GM12878 (cell line): ENCODE measurements around the gene IL5.

Source experiments
- CTCF ChIP-seq, 3 experiments: IDR thresholded peaks in 2 of 3; conservative IDR thresholded peaks in 1 of 3; 2 replicates each; pipeline ENCODE4 v1.5.1; 2011; ENCODE audit warnings: low read depth in 3 of 3, low read length in 3 of 3, mild to moderate bottlenecking in 3 of 3, control low read depth in 2 of 3, moderate library complexity in 2 of 3, inconsistent platforms in 1 of 3, mixed read lengths in 1 of 3; ENCODE audit not compliant: control insufficient read depth in 2 of 3, insufficient read depth in 1 of 3; ENCODE audit errors: extremely low read depth in 1 of 3
- EZH2 ChIP-seq: IDR thresholded peaks from 2 replicates; pipeline ENCODE4 v1.6.1; 2012; ENCODE audit warnings: low read depth, mild to moderate bottlenecking, control low read depth, inconsistent platforms, low read length, borderline replicate concordance; ENCODE audit not compliant: control insufficient read depth
- POLR2A ChIP-seq: IDR thresholded peaks from 2 replicates; pipeline ENCODE4 v1.6.1; 2011; ENCODE audit warnings: low read depth, mild to moderate bottlenecking, low read length
- POLR2AphosphoS2 ChIP-seq: IDR thresholded peaks from 2 replicates; pipeline ENCODE4 v1.6.1; 2011; ENCODE audit warnings: low read depth, mild to moderate bottlenecking, low read length, improper control_type of control experiment, moderate library complexity
- POLR2AphosphoS5 ChIP-seq: IDR thresholded peaks from 2 replicates; pipeline ENCODE4 v1.6.1; 2011; ENCODE audit warnings: mild to moderate bottlenecking, low read length, inconsistent platforms
- ZBED1 ChIP-seq: IDR thresholded peaks from 2 replicates; pipeline ENCODE4 v1.6.1; 2016; ENCODE audit warnings: borderline replicate concordance
- ZBTB11 ChIP-seq: fragments of 450-650 bp; formaldehyde crosslinking; IDR thresholded peaks from 2 replicates; pipeline ENCODE4 v1.5.0; 2022; ENCODE audit warnings: mild to moderate bottlenecking, missing genetic modification characterization

DNA sequence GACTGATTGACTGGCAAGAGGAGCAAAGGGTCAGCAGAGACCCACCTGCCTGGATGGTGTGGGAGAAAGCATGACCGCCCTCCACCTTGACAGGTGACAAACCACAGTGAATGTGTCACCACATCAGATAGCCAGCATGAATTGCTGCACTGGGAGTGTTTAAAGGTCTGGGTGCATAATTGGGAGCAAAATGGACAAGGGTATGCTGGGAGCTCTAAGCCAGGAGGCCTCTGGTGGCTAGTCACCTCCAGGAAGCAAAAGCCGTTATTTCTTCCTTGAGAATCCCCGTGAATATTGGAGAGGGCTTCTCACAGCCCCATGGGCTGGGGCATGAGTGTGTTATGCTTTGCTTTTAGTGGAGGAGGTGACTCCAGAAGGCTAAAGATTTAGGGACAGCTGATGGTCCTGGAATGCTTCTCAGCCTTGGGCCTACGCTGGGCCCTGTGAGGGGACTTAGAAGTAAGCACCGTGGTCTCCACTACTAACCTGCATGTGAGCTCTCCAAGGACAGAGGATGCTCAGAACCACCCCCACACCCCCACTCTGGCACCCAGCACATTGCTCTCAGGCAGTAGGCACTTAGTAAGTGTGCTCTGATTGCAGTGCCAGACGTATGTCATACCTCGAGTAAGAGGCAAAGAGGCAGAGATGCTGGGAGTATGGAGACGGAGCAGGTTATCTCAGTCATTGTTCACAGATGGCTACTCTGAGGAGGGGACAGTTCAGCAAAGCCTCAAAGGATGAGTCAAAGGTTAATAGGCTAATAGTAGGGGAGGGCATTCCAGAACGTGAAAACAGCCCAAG, 43.7 kb downstream of the IL5 start:
- TF ChIP-seq POLR2A: no peak
- TF ChIP-seq POLR2AphosphoS5: no peak
- no peak for TF ChIP-seq ZBTB11 (CRISPR knock-in tag)
- no peak for TF ChIP-seq POLR2AphosphoS2
- no peak for TF ChIP-seq CTCF (IDR thresholded peaks at IDR 0.05 in 2 of 3, conservative IDR thresholded peaks at IDR 0.05 in 1 of 3; ENCODE audit: control insufficient read depth in 2 of 3, extremely low read depth in 1 of 3, insufficient read depth in 1 of 3, low read depth in 3 of 3, low read length in 3 of 3)
- no peak for TF ChIP-seq EZH2
- no peak for TF ChIP-seq ZBED1
